ENCODE results near the gene GRIK4.

DNA sequence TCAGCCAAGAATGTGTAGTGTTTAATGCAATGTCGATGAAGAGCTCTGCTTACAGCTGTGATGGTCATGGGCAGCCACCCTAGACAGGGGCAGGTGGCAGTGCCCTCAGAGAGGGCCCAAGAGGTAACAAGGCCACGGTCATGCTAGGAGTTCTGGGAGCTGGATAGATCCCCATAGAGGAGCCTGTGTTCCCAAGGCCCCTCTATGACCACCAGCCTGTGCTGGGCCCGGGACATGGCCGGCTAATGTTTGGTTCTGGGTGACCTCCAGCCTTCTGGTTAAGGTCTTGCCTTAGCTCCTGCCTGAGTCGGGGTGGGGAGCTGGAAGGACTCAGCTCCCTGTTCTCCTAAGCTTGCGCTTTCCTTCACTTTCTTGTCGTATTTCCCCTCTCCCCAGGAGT lies 65.1 kb downstream of the GRIK4 start:
- TF ChIP-seq, protein P1, sequence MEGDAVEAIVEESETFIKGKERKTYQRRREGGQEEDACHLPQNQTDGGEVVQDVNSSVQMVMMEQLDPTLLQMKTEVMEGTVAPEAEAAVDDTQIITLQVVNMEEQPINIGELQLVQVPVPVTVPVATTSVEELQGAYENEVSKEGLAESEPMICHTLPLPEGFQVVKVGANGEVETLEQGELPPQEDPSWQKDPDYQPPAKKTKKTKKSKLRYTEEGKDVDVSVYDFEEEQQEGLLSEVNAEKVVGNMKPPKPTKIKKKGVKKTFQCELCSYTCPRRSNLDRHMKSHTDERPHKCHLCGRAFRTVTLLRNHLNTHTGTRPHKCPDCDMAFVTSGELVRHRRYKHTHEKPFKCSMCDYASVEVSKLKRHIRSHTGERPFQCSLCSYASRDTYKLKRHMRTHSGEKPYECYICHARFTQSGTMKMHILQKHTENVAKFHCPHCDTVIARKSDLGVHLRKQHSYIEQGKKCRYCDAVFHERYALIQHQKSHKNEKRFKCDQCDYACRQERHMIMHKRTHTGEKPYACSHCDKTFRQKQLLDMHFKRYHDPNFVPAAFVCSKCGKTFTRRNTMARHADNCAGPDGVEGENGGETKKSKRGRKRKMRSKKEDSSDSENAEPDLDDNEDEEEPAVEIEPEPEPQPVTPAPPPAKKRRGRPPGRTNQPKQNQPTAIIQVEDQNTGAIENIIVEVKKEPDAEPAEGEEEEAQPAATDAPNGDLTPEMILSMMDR (IDR thresholded peaks at IDR 0.05), result no peak
- TF ChIP-seq EZH2 (IDR thresholded peaks at IDR 0.05) (no peak), EZH2phosphoT487 (IDR thresholded peaks at IDR 0.05) (no peak)
